Activated T-helper 17 cell treated with anti-CD3 and anti-CD28 coated beads, Interleukin-2, amount 50 U/mL, for 72 hours (primary cell): ENCODE data around the gene NT5E. TPM values are rescaled to one million over a fixed set of nuclear protein-coding genes. Genes with fewer than 3 reads are reported as not detected.

ENCODE experiments used
- ATAC-seq: fragments of 150-1000 bp; cut with Tn5 transposase; replicated peaks from 2 replicates; pipeline ENCODE4 v1.10.0; 2021; ENCODE audit warnings: mild to moderate bottlenecking, moderate library complexity
- H3K27ac Mint-ChIP-seq: one replicate; pipeline ENCODE4 v1.8.0; 2022; ENCODE audit warnings: mixed read lengths
- H3K27me3 Mint-ChIP-seq: one replicate; pipeline ENCODE4 v1.8.0; 2022; ENCODE audit warnings: mixed read lengths
- H3K36me3 Mint-ChIP-seq: one replicate; pipeline ENCODE4 v1.8.0; 2022; ENCODE audit warnings: low read depth, mild to moderate bottlenecking, mixed read lengths
- H3K4me1 Mint-ChIP-seq: one replicate; pipeline ENCODE4 v1.8.0; 2022; ENCODE audit warnings: mixed read lengths
- H3K4me3 Mint-ChIP-seq: one replicate; pipeline ENCODE4 v1.8.0; 2022; ENCODE audit warnings: mild to moderate bottlenecking, mixed read lengths
- H3K9me3 Mint-ChIP-seq: one replicate; pipeline ENCODE4 v1.8.0; 2022; ENCODE audit warnings: mixed read lengths
- total RNA-seq, 2 donors: library from RNA; stranded (reverse); gene quantifications; one replicate each; pipeline ENCODE4 v1.2.3, GENCODE V29; 2022

The NT5E gene
- total RNA-seq, 2 donors from 2014 or later: 1.2 to 10.5 TPM

DNA sequence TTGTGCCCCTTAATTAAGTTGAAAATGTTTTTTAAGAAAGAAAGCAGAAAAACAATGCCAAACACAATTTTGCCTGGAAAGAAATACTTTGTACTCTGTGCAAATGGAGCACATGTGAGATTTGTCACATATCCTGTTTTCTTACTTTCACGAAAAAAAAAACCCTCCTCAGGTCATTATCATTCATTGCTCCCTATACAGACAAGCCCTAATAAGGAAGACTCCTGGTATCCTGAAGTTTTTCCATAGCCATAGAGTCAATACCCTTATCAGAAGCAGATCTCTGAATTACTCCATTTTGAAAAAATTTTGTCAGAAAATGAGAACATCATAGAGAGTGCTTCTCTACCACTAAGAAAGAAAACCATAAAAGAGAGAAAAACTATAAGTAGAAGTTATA lies 14.0 kb upstream of the NT5E start:
- Mint-ChIP-seq H3K27ac (no peak overlapping the region), H3K4me1 (no peaks in the 10 kb centered on the region), H3K4me3 (no peak overlapping the region), H3K27me3 (no peaks in the 10 kb centered on the region), H3K9me3 (no peaks in the 10 kb centered on the region), H3K36me3 (no peaks in the 10 kb centered on the region)
- no peak for ATAC-seq

DNA sequence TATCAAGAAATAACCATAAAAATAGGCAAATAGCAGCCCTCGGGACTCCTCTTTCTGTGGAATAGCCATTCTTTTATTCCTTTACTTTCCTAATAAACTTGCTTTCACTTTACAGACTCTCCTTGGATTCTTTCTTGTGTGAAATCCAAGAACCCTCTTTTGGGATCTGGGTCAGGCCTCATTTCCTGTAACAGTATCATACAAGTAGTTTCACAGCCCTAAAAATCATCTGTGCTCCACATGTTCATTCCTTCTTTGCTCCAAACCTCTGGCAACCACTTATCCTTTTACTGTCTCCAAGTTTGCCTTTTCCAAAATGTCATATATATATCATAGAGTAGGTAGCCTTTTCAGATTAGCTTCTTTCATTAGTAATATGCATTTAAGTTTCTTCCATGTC lies 13.5 kb upstream of the NT5E start:
- no peak overlapping the region for H3K4me3 Mint-ChIP-seq
- no peak overlapping the region for H3K27ac Mint-ChIP-seq
- no peak for ATAC-seq
- no peaks in the 10 kb centered on the region for H3K36me3 Mint-ChIP-seq
- no peaks in the 10 kb centered on the region for H3K9me3 Mint-ChIP-seq
- peaks cover under 1% of the 10 kb centered on the region for H3K27me3 Mint-ChIP-seq
- no peaks in the 10 kb centered on the region for H3K4me1 Mint-ChIP-seq

DNA sequence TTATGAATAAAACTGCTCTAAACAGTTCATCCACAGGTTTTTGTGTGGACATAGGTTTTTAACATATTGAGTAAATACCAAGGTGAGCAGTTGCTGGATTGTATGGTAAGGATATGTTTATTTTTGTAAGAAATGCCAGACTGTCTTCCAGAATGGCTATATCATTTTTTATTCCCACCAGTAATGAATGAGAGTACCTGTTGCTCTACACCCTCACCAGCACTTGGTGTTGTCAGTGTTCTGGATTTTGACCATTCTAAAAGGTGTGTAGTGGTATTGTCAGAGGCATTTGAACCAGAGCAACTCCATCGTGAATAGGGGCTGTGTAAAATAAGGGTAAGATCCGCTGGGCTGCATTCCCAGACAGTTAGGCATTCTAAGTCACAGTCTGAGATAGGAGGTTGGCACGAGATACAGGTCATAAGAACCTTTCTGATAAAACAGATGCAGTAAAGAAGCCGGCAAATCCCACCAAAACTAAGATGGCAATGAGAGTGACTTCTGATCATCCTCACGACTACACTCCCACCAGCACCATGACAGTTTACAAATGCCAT lies 12.9 kb upstream of the NT5E start:
- H3K4me1 Mint-ChIP-seq: no peaks in the 10 kb centered on the region
- no peak for ATAC-seq
- peaks cover 4% of the 10 kb centered on the region for H3K27me3 Mint-ChIP-seq
- no peaks in the 10 kb centered on the region for H3K9me3 Mint-ChIP-seq
- H3K27ac Mint-ChIP-seq: no peak overlapping the region
- no peak overlapping the region for H3K4me3 Mint-ChIP-seq
- H3K36me3 Mint-ChIP-seq: no peaks in the 10 kb centered on the region

DNA sequence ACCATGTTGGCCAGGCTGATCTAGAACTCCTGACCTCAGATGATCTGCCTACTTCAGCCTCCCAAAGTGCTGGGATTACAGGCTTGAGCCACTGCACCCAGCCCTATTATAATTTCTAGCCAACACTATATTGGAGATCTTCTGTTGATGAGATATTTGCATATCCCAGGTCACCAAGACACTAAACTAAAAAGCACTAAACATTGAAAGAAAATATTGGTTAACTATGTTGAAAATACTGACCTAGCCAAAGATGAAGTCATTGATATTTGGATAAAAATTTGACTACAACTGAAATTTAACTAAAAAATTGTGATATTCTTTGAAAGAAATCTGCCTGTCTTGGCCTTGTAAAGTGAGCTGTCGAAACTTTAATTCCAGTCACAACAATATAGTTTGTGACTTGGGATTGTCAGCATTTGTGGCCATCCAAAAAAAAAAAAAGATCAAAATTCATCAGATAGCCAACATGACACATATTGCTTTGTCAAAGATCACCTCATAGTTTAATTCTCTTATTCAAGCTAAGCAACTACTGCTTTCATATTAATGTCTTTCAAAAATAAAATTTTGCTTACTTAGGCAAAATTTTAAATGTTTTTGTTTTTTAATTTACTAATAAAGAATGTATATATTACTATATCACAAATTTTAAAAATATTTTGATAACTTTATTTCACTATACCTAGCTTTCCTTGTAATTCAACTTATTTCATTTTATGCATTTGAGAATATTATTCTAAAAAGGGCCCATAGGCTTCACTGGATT lies 6.3 kb upstream of the NT5E start:
- Mint-ChIP-seq H3K4me3 (no peak overlapping the region), H3K27ac (no peak overlapping the region), H3K27me3 (peaks cover 29% of the 10 kb centered on the region), H3K9me3 (no peaks in the 10 kb centered on the region), H3K4me1 (no peaks in the 10 kb centered on the region), H3K36me3 (no peaks in the 10 kb centered on the region)
- ATAC-seq: no peak

DNA sequence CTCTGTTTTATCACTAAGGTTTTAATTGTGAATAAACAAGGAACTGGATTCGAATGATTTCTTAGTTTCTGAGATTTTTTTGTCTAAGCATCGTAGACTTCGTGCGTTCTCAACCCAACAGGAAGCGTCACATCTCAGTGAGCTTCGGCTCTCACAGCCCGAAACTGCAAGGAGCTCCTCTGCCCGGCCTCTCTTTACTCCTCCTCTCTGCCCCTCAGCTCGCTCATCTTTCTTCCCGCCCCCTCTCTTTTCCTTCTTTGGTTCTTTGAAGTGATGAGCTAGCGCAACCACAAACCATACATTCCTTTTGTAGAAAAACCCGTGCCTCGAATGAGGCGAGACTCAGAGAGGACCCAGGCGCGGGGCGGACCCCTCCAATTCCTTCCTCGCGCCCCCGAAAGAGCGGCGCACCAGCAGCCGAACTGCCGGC lies 480 bp upstream of the NT5E start:
- peaks cover 29% of the 10 kb centered on the region for H3K36me3 Mint-ChIP-seq
- ATAC-seq: peak; percentile 83
- H3K4me3 Mint-ChIP-seq: peak overlapping the region; percentile 90
- peaks cover 9% of the 10 kb centered on the region for H3K4me1 Mint-ChIP-seq
- H3K27me3 Mint-ChIP-seq: peaks cover 60% of the 10 kb centered on the region
- H3K9me3 Mint-ChIP-seq: no peaks in the 10 kb centered on the region
- H3K27ac Mint-ChIP-seq: no peak overlapping the region

DNA sequence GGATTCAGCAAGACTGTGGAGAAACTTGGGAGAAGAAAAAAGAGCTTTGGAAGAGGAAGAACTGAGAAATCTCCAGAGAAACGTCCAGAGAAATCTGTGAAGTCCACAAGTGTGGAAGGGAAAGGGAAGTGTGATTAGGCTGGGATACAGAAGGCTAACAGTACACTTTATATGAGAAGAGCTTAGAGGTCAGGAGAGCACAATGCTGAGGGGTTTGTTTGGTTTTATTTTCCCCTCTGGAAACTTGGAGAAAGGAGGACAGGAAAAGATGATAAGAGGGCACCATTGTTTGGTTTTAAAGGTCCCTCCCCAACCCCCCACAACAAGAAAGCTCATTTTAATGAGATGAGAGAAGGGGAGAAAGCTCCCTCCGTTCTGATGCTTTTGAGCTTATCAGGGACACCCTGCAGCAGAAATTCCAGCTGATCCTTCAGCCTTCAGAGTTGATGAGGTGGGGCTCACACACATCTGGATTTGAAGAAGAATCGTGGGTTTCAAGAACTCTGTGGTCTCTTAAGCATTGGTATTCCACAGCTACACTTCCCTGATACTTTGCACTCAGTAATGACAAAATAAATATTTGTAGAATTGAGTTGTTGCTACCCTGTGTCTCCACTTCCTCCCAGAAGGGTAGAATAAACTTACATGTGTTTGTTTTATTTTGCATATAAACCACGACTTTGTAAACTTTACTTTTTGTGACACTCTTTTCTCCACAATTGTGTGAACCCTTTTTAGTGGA lies 1.9 kb downstream of the NT5E start:
- Mint-ChIP-seq H3K27me3 (peaks cover 57% of the 10 kb centered on the region), H3K27ac (no peak overlapping the region), H3K4me3 (peak overlapping the region; percentile 90), H3K9me3 (no peaks in the 10 kb centered on the region), H3K4me1 (peaks cover 9% of the 10 kb centered on the region), H3K36me3 (peaks cover 29% of the 10 kb centered on the region)
- ATAC-seq: no peak

DNA sequence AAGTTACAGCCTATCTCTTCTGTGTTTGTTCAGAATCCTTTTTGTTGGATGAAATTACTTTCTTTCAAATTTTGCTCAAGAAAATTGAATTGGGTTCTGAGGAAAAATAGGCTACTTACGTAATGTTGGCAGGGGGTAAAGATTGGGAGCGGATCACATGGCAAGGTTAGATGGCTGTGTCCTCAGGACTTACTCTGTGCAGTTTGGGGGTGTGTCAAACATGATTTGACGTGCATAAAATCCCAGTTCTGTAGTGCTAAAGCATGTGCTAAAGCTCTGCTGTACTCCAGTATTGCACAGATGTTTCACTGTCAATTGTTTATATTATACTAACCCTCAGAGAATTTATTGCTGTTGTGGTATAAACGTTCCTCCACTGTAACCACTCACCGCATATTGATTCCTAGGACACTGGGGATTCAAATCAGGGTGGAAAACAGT lies 2.6 kb downstream of the NT5E start:
- peaks cover 29% of the 10 kb centered on the region for H3K36me3 Mint-ChIP-seq
- peaks cover 57% of the 10 kb centered on the region for H3K27me3 Mint-ChIP-seq
- H3K9me3 Mint-ChIP-seq: no peaks in the 10 kb centered on the region
- H3K4me3 Mint-ChIP-seq: peak overlapping the region; percentile 90
- peaks cover 9% of the 10 kb centered on the region for H3K4me1 Mint-ChIP-seq
- no peak overlapping the region for H3K27ac Mint-ChIP-seq
- no peak for ATAC-seq

DNA sequence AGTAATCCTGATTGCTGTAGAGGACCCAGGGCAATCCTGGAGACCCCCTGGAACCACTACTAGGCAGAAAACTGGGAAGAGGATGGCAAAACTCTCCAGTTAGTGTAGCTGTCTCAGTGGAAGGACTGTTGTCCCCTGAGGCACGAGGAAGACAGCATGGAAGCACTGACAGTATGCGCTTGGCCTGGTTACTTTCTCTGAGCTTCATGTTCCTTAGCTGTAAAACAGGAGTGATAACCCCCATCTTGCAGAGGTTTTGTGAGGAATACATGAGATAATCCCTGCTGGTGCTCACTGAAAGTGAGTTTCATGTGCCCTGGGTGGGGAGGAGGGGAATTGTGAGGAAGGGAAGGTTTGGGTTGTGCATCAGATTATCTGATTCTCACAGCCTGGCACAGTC lies 3.2 kb downstream of the NT5E start:
- H3K4me1 Mint-ChIP-seq: peaks cover 9% of the 10 kb centered on the region
- H3K27ac Mint-ChIP-seq: no peak overlapping the region
- peaks cover 29% of the 10 kb centered on the region for H3K36me3 Mint-ChIP-seq
- H3K4me3 Mint-ChIP-seq: peak overlapping the region; percentile 90
- no peak for ATAC-seq
- peaks cover 53% of the 10 kb centered on the region for H3K27me3 Mint-ChIP-seq
- no peaks in the 10 kb centered on the region for H3K9me3 Mint-ChIP-seq

DNA sequence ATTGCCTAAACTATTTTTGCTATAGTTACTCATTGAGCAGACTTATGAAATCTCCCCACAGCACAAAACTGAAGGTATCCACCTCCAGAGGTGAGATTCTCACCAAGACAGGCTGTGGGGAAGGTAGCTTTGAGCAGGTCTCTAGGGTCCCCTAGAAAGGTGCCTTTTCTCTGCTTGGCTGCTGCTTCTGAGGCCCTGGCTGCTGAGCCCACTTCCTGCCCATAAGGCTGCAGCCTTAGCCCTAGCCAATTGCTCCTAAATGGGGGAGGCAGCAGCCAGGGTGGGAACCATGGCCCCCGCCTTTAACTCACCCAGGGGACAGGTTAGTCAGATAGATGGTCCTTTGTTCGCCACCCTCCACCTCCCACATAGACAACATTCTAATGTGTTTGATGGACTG lies 3.6 kb downstream of the NT5E start:
- H3K4me1 Mint-ChIP-seq: peaks cover 9% of the 10 kb centered on the region
- peaks cover 49% of the 10 kb centered on the region for H3K27me3 Mint-ChIP-seq
- no peaks in the 10 kb centered on the region for H3K9me3 Mint-ChIP-seq
- H3K4me3 Mint-ChIP-seq: peak overlapping the region; percentile 90
- H3K36me3 Mint-ChIP-seq: peaks cover 29% of the 10 kb centered on the region
- H3K27ac Mint-ChIP-seq: peak overlapping the region; percentile 47
- no peak for ATAC-seq

DNA sequence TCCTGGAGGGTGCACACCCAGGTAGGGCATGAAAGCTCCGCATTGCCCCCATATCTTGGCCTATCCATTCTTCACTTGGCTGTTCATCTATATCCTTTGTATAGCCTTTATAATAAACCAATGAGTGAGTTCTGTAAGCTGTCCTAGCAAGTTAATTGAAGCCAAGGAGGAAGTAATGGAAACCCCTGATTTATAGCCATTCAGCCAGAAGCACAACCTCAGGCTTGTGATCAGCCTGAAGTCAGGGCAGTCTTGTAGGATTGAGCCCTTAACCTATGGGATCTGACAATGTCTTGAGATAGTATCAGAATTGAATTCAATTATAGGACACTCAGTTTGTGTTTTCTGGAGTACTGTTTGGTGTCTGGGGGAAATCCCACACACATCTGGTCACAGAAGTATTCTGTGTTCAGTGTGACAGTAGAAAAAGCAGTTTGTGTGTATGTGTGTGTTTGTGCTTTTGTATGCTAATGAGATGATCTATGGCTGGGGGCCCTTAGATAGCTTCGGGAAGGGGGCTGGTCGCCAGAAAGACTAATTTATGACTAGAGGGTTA lies 5.7 kb downstream of the NT5E start:
- Mint-ChIP-seq H3K27me3 (peaks cover 41% of the 10 kb centered on the region), H3K4me3 (peak overlapping the region; percentile 14), H3K27ac (no peak overlapping the region), H3K9me3 (no peaks in the 10 kb centered on the region), H3K36me3 (peaks cover 23% of the 10 kb centered on the region), H3K4me1 (peaks cover 6% of the 10 kb centered on the region)
- no peak for ATAC-seq

DNA sequence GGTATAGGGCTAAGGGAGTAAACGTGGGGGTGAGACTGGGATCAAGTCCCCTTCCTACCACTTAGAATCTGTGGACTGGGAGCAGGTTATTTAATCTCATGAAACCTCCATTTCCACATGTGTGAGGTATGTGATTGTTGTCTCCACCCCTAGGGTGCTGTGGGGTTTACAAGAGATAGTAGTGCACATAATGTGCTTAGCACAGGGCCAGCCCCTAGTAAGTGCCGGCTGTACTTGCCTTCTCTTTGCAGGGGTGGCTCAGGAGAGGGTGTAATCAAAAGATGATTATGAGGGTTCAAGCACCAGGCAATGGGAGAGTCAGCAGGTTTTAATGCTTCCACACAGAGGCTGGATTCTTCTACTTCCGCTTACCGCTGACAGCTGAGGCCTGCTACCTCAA lies 6.9 kb downstream of the NT5E start:
- Mint-ChIP-seq H3K27me3 (peaks cover 30% of the 10 kb centered on the region), H3K27ac (no peak overlapping the region), H3K9me3 (no peaks in the 10 kb centered on the region), H3K4me3 (no peak overlapping the region), H3K36me3 (peaks cover 12% of the 10 kb centered on the region), H3K4me1 (peaks cover 3% of the 10 kb centered on the region)
- no peak for ATAC-seq

DNA sequence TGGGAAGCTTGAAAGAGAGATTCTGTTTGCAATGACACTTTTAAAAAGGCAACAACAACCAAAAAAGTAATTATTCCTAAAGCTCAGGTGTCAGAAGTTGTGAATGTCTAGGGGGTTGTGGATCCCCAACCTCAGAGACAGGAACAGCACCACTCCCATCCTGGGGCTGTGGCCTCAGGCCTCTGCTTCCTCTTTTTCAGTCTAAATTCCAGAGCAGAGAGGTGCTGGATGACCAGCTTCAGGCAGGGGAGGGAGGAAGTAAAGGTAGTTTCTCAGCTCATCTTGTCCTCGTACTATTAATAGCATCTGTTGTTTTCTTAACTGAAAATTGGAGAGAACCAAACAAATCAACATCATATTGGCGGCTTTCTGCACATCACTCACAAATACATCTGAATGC lies 8.3 kb downstream of the NT5E start:
- Mint-ChIP-seq H3K4me1 (peaks cover 14% of the 10 kb centered on the region), H3K9me3 (no peaks in the 10 kb centered on the region), H3K27ac (no peak overlapping the region), H3K27me3 (peaks cover 24% of the 10 kb centered on the region), H3K36me3 (peaks cover 4% of the 10 kb centered on the region), H3K4me3 (no peak overlapping the region)
- ATAC-seq: no peak

DNA sequence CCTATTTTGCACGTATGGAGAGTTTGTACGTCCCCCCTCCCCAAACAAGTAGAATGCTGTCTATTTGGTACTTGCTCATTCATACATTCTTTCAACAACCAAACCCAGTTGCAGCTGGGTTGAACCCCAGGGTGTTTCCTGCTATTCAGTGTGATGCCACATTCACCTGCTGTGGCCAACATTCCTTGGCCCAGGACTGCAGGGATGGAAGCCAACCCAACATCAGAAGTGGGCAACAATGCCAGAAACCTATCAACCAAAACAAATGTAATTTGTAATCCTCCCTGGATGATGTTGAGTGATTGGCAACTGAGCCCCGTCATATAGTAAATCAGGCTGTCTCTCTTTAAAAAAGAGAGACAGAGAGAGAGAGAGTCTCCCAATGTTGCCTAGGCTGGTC lies 8.9 kb downstream of the NT5E start:
- Mint-ChIP-seq H3K27ac (no peak overlapping the region), H3K4me1 (peaks cover 20% of the 10 kb centered on the region)
- ATAC-seq: no peak

DNA sequence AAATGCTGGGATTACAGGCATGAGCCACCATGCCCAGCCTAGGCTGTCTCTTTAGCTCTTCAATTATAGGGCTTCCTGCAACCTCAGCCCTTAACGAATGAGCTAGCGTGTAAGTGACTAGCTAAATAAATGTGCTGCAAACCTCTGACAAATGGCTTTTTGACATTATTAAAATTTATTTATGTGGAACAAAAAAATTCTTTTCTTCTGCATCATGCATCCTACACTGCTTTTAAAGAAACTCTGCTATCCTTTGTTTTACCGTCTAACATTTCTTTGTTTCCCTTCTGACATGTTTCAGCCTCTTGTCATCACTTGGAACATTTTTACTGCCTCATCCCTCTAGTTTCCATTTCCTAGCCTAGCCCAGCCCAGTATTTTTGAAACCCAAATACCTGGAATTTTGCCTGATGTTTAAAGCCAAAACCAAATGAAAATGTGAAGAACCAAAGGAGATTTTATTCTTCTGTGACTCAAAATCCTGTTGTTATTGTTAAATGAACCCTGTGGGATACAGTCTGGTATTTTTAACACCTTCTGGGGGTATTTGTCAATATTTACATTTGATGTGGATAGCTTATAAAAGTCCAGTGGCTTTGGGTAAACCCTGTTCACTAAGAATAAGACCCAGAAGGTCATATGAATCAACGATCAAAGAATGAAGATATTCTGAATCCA lies 9.5 kb downstream of the NT5E start:
- Mint-ChIP-seq H3K9me3 (no peaks in the 10 kb centered on the region), H3K4me3 (peak overlapping the region; percentile 26), H3K4me1 (peaks cover 23% of the 10 kb centered on the region), H3K36me3 (no peaks in the 10 kb centered on the region), H3K27ac (no peak overlapping the region), H3K27me3 (peaks cover 19% of the 10 kb centered on the region)
- no peak for ATAC-seq

More for the DNA sequence above, 8.9 kb downstream of the NT5E start:
- peaks cover 4% of the 10 kb centered on the region for H3K36me3 Mint-ChIP-seq
- peaks cover 25% of the 10 kb centered on the region for H3K27me3 Mint-ChIP-seq
- H3K9me3 Mint-ChIP-seq: no peaks in the 10 kb centered on the region
- H3K4me3 Mint-ChIP-seq: peak overlapping the region; percentile 26
